GM12864 (cell line): ENCODE measurements around the gene FFAR3.
"Not testable (repeated sequence)": the region's sequence is repeated elsewhere in the genome, so short reads cannot be mapped to it uniquely, and the experiment has no call there.

Experiments used
- DNase-seq: peaks from one replicate; pipeline ENCODE4 v3.0.0-alpha.2; 2011; ENCODE audit warnings: low read depth
- H3K4me3 ChIP-seq: 2 replicates; pipeline ENCODE4 v1.5.1; 2011; ENCODE audit warnings: mild to moderate bottlenecking, low read depth, low read length, control low read depth
- TF ChIP-seq, protein P1 (sequence below): IDR thresholded peaks from 2 replicates; pipeline ENCODE4 v1.5.1; 2011; ENCODE audit warnings: low read depth, mild to moderate bottlenecking, moderate library complexity, low read length, control low read depth, inconsistent platforms; ENCODE audit errors: missing control alignments

Gene FFAR3

DNA sequence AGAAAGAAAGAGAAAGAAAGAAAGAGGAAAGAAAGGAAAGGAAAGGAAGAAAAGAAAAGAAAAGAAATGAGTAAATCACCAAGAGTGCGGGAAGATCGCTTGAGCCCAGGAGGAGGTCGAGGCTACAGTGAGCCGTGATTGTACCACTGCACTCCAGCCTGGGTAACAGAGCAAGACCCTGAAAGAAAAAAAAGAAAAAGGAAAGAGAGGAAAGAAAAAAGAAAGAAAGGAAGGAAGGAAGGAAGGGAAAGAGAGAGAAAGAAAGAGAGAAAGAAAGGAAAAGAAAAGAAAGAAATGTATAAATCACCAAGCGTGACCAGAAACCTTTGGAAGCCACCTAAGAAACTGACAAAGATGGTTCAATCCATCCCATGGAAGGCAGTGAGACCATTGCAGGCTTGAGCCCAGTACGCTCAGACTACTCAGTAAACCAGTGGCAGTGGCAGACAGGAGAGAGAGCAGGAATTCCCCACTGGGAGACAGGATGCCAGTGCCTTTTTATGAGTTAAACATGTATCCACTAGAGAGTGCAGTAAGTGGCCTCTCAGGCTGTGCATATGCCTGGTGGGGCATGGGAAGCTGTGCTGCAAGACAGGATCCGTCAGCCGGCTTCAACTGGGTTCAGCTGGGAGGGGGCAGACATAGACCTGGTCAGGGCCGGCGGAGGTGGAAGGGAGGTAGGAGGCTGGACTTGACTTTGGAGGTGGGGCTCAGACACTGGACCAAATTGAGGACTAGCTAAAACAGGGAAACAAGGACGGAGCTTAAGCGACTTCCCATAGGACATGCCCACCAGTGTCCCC, 17.4 kb downstream of the FFAR3 start:
- H3K4me3 ChIP-seq, result no peak overlapping the region
- TF ChIP-seq, protein P1, sequence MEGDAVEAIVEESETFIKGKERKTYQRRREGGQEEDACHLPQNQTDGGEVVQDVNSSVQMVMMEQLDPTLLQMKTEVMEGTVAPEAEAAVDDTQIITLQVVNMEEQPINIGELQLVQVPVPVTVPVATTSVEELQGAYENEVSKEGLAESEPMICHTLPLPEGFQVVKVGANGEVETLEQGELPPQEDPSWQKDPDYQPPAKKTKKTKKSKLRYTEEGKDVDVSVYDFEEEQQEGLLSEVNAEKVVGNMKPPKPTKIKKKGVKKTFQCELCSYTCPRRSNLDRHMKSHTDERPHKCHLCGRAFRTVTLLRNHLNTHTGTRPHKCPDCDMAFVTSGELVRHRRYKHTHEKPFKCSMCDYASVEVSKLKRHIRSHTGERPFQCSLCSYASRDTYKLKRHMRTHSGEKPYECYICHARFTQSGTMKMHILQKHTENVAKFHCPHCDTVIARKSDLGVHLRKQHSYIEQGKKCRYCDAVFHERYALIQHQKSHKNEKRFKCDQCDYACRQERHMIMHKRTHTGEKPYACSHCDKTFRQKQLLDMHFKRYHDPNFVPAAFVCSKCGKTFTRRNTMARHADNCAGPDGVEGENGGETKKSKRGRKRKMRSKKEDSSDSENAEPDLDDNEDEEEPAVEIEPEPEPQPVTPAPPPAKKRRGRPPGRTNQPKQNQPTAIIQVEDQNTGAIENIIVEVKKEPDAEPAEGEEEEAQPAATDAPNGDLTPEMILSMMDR, result no peak
- no peak for DNase-seq

DNA sequence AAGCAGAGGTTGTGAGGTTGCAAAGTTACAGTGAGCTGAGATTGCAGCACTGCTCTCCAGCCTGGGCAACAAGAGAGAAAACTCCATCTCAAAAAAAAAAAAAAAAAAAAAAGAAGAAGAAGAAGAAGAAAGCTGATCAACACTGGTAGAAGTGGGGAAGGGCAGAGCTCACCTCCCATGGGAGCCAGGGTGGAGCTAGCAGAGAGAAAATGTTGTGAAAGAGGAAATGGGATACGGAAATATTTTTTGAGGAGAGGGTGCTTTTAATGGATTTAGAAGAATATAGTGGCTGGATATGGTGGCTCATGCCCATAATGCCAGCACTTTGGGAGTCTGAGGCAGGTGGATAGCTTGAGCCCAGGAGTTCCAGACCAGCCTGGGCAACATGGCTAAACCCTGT, 19.4 kb downstream of the FFAR3 start:
- TF ChIP-seq, protein P1, result no peak
- no peak overlapping the region for H3K4me3 ChIP-seq
- no peak for DNase-seq

DNA sequence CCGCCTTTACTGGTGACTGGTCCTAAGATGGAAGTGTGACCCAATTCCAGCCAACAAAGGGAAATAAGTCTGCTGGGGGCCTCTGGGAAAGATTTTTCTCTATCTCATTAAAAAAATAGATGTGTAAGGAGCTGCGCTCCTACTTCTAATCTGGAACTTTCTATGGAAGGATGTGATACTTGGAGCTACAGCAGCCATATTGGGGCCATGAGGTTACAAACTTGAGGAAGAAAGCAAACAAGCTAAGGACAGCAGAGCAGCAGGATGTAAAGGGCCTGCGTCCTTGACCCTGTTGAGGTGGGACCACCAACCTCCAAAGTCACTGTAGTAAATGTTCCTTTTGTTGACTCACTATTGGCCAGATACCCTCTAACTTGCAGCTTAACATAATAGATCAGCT, 20.1 kb downstream of the FFAR3 start:
- DNase-seq, result no peak
- no peak overlapping the region for H3K4me3 ChIP-seq
- TF ChIP-seq, protein P1, result no peak

- DNase-seq, H3K4me3 ChIP-seq: not testable (repeated sequence)
These were observed 21.3 kb downstream of the FFAR3 start for GRCh38 chr19:35379545-35379944.

DNA sequence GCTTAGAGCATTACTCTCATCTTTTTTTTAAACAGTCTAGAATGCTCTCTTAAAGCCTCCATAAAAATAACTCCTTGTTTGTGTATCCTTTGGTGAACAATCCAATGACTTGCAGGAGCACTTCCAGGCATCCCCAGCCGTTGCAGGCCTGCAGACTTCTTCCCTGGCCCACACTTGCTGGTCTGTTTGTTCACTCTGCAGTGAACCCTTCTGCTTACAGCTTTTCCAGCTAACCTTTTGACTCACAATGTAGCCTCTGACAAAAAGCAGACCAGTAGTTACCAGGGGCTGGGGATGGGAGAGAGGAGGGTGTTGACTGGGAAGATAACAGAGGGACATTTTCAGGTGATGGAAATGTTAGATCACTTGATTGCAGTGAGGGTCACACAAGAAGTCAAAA, 21.7 kb downstream of the FFAR3 start:
- TF ChIP-seq, protein P1, result no peak
- H3K4me3 ChIP-seq, result no peak overlapping the region
- no peak for DNase-seq

DNA sequence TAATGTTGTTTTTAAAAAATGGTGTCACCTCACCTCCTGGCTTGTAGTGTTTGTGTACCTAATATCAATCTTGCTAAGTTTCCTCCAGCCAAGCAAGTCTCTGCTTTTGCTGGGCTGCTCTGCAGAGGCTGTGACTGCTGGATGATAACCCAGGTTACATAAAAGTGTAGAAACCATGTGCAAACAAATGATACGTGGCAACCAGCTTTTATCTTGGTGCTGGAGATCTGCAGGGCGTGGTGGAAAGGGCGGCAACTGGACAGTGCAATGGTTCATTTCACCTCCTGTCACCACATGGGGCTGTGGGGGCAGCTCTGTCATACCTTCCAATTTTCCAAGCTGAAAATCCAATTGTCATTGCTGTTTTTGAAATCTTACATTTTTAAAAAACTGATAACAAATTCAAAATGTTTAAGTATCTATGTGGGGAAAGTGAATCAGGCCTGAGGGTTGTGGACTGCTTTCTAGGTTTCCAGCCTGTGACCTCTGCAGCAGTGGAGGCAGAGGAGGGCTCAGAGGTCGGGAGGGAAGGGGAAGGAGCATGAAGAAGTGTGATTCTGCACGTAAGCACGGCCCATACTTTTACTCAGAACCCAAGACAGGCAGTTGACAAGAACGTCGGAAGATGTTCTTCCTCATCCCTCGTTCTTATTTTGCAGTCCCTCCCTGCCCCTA, 22.3 kb downstream of the FFAR3 start:
- no peak for DNase-seq
- H3K4me3 ChIP-seq, result no peak overlapping the region
- TF ChIP-seq, protein P1, result no peak

GRCh38 chr19:35381318-35381717, 23.1 kb downstream of the FFAR3 start:
- no peak overlapping the region for H3K4me3 ChIP-seq
- TF ChIP-seq, protein P1, result no peak
- no peak for DNase-seq
